ENCODE data around the gene CHL1.

- TF ChIP-seq POLR2AphosphoS5 (IDR thresholded peaks at IDR 0.05) (no peak), CTCF (IDR thresholded peaks at IDR 0.05) (no peak)
These were observed 188.6 kb downstream of the CHL1 start for GRCh38 chr3:385151-385550.

Measured in transverse colon (tissue), 4 donors.